OCI-LY3 (cell line): ENCODE measurements around the gene C2orf80.

Experiments
- H2AFZ ChIP-seq: fragments of 200-600, 300-600 bp; shearing (Covaris generic); 2 replicates; pipeline ENCODE4 v1.6.0; 2014; ENCODE audit warnings: antibody characterized with exemption, low read depth, low read length
- H3K27ac ChIP-seq: fragments of 200-600, 300-600 bp; sonication (generic); 2 replicates; pipeline ENCODE4 v1.5.1; 2014; ENCODE audit warnings: mild to moderate bottlenecking, low read length, moderate library complexity, mixed read lengths
- H3K27me3 ChIP-seq: fragments of 200-600, 300-600 bp; sonication (generic); 2 replicates; pipeline ENCODE4 v1.6.1; 2014; ENCODE audit warnings: low read depth, low read length, mixed read lengths
- H3K36me3 ChIP-seq: fragments of 200-600, 300-600 bp; sonication (generic); replicated peaks from 2 replicates; pipeline ENCODE3; 2014; ENCODE audit warnings: low read depth, low read length, mixed read lengths
- H3K4me1 ChIP-seq: fragments of 300-600, 200-600 bp; sonication (generic); 2 replicates; pipeline ENCODE4 v1.6.1; 2014; ENCODE audit warnings: low read length, mixed read lengths
- H3K4me2 ChIP-seq: fragments of 200-600, 300-600 bp; sonication (generic); 2 replicates; pipeline ENCODE4 v1.6.1; 2014; ENCODE audit warnings: low read length, mixed read lengths
- H3K4me3 ChIP-seq: fragments of 300-600, 200-600 bp; sonication (generic); 2 replicates; pipeline ENCODE4 v1.5.1; 2014; ENCODE audit warnings: antibody characterized with exemption, mild to moderate bottlenecking, low read length, moderate library complexity
- H3K79me2 ChIP-seq: fragments of 300-600, 200-600 bp; shearing (Covaris generic); 2 replicates; pipeline ENCODE4 v1.6.1; 2014; ENCODE audit warnings: mild to moderate bottlenecking, low read length, mixed read lengths
- H3K9ac ChIP-seq: fragments of 300-600, 200-600 bp; shearing (Covaris generic); 2 replicates; pipeline ENCODE4 v1.6.0; 2014; ENCODE audit warnings: mild to moderate bottlenecking, low read length, moderate library complexity
- H3K9me3 ChIP-seq: fragments of 200-600, 300-600 bp; shearing (Covaris generic); 2 replicates; pipeline ENCODE4 v1.6.1; 2014; ENCODE audit warnings: low read length, mixed read lengths; ENCODE audit not compliant: insufficient read depth
- H4K20me1 ChIP-seq: fragments of 200-600, 300-600 bp; sonication (generic); 2 replicates; pipeline ENCODE4 v1.6.1; 2016; ENCODE audit warnings: low read length, mixed read lengths; ENCODE audit not compliant: insufficient read depth
- CTCF ChIP-seq: fragments of 200-600, 300-600 bp; sonication (generic); IDR thresholded peaks from 2 replicates; pipeline ENCODE4 v1.5.1; 2014; ENCODE audit warnings: antibody characterized with exemption, low read length, low read depth
- EZH2phosphoT487 ChIP-seq: fragments of 200-600 bp; shearing (Covaris generic); IDR thresholded peaks from 2 replicates; pipeline ENCODE4 v1.6.1; 2018; ENCODE audit warnings: antibody characterized with exemption, mixed run types, low read depth

C2orf80 gene

DNA sequence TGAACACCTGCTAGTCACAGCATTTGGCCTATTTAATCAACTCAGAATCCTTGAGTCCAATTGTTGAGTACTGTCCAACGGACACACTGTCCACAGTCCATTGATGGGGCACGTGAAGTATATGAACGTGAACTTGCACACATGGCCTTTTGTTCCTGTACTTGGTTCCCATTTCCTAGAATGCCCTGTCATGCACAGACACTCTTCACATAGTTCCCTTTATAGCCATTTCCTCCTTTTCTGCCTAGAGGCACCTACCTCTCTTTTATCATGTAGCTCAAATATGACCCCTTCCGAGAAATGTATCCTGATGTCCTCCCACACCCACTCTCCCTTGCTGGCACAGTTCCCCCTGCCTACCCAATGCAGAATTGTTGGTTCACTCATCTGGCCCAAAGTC lies 17.7 kb downstream of the C2orf80 start:
- Histone ChIP-seq H3K9ac (no peak overlapping the region), H4K20me1 (no peaks in the 10 kb centered on the region), H3K4me2 (no peak overlapping the region), H3K9me3 (no peaks in the 10 kb centered on the region), H2AFZ (no peak overlapping the region), H3K4me3 (no peak overlapping the region), H3K4me1 (peaks cover 4% of the 10 kb centered on the region; the same call in 1 of the 2 replicates), H3K27ac (no peak overlapping the region), H3K79me2 (no peaks in the 10 kb centered on the region), H3K27me3 (peaks cover 4% of the 10 kb centered on the region), H3K36me3 (no peaks in the 10 kb centered on the region)
- TF ChIP-seq CTCF (no peak), EZH2phosphoT487 (no peak)

DNA sequence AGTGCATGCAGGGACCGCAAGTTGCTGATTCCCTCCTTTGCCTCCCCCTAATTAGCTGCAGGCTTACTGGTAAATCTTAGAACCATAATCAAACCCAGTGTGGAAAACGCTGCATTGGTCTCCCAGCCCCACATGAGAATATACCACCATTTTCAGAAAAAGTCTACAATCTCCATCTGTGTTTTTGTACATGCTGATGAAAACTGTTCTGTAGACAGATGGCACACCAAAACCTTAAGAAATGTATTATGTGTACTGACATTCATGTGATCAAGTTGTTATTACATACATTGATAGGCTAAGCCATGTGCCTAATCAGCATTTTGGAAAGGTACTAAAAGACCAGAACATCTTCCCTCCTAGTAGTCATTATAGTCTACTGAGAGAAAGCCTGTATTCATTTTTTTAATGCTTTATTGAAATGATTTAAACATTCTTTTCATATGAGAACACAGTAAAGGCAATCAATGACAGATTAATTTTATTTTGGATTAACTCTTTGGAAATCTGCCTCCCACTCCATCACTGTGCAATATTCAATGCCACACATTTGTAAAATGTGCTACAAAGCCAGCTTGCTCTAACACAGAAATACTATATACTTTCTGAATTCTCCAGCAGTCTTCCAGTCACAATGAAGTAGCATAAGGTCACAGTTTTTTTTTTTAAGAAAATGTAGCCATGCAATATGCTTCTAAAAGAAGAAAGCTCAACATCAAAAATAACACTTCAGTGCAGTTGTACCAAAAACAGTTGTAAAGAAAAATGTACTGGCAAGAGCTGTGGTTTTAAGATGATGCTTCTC lies 24.7 kb downstream of the C2orf80 start:
- Histone ChIP-seq H3K9me3 (no peaks in the 10 kb centered on the region), H2AFZ (no peak overlapping the region)

GRCh38 chr2:208163489-208163888 lies 26.3 kb downstream of the C2orf80 start, which contains the start of gene CRYGA:
Gene CRYGA, minus strand, starts transcription at chr2:208163589. Its CDS starts 33 bp downstream, at chr2:208163556.
- no peaks in the 10 kb centered on the region for H4K20me1 ChIP-seq
- no peak within 1 kb of the TSS for H3K27ac ChIP-seq
- H3K4me3 ChIP-seq = no peak within 1 kb of the TSS
- no peaks in the 10 kb centered on the region for H3K36me3 ChIP-seq
- H3K27me3 ChIP-seq = peaks cover 13% of the 10 kb centered on the region
- H3K9ac ChIP-seq = no peak within 1 kb of the TSS
- no peak within 1 kb of the TSS for H3K4me2 ChIP-seq
- no peak within 1 kb of the TSS for H2AFZ ChIP-seq
- no peaks in the 10 kb centered on the region for H3K9me3 ChIP-seq
- H3K79me2 ChIP-seq = no peaks in the 10 kb centered on the region
- H3K4me1 ChIP-seq = no peaks in the 10 kb centered on the region
- no peak for TF ChIP-seq EZH2phosphoT487
- TF ChIP-seq CTCF = no peak

More for the DNA sequence above, 24.7 kb downstream of the C2orf80 start:
- Histone ChIP-seq H4K20me1 (no peaks in the 10 kb centered on the region), H3K9ac (no peak overlapping the region), H3K4me3 (no peak overlapping the region), H3K4me1 (no peaks in the 10 kb centered on the region), H3K79me2 (no peaks in the 10 kb centered on the region), H3K27me3 (peaks cover 15% of the 10 kb centered on the region), H3K27ac (no peak overlapping the region), H3K36me3 (no peaks in the 10 kb centered on the region), H3K4me2 (no peak overlapping the region)
- no peak for TF ChIP-seq CTCF
- no peak for TF ChIP-seq EZH2phosphoT487

GRCh38 chr2:208156439-208156838 lies 33.4 kb downstream of the C2orf80 start:
- no peak overlapping the region for H3K4me2 ChIP-seq
- TF ChIP-seq CTCF = no peak
- TF ChIP-seq EZH2phosphoT487 = no peak
- no peaks in the 10 kb centered on the region for H3K36me3 ChIP-seq
- H3K79me2 ChIP-seq = no peaks in the 10 kb centered on the region
- no peak overlapping the region for H3K4me3 ChIP-seq
- H4K20me1 ChIP-seq = no peaks in the 10 kb centered on the region
- H3K27ac ChIP-seq = no peak overlapping the region
- H3K9me3 ChIP-seq = peaks cover 2% of the 10 kb centered on the region; the same call in 1 of the 2 replicates
- no peaks in the 10 kb centered on the region for H3K4me1 ChIP-seq
- H2AFZ ChIP-seq = no peak overlapping the region
- H3K9ac ChIP-seq = no peak overlapping the region
- H3K27me3 ChIP-seq = no peaks in the 10 kb centered on the region
